ENCODE data around the gene DCTN4.
"Not testable (repeated sequence)": the region's sequence is repeated elsewhere in the genome, so short reads cannot be mapped to it uniquely, and the experiment has no call there.

DCTN4 gene

DNA sequence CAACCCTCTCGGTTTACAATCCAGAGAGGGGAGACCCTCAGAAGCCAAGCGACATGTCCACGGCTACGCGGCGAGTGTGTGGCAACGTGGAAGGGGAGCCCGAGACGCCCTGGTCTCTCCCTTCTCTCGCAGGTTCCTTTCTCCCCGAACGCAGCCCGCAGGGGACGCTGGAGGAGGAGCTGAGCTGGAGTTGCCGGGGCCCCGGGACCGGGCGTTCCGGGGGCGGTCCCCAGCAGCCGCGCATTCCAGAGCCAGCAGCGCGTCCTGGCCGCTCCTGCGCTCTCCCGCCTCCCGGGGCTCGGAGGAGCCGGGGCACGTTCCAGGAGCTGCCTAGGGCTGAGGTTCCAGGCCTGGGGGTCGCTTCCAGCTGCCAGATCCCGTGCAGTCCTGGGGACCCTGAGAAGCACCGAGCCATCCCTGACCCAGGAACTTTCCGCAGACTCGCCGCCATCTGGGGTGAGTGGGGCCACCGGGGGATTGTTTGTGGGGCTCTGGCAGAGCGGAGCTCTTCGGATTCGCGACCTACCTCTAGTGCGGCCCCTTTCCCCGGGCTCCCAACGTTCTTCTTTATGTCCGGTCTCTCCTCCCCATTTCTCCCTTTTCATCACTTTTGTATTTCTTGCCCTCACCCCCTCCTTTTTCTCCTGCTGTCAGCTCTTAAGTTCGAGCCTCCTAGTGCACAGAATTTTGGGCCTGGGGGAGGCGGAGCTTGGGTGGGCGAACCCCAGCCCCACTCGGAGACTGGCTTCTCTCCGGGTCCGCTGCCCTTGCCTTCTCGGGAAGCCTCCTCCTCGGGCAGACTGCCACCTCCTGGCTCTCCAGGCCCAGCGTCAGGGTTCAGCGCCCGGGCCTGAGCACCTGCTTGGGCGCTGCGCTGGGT is 19.9 kb upstream of the DCTN4 start, which contains the start of gene SMIM3:
SMIM3 (plus strand) TSS at position 241 of the 880 bp plus-strand sequence. CDS start 16,684 bp downstream, outside the sequence.
- no peak for FAIRE-seq

DNA sequence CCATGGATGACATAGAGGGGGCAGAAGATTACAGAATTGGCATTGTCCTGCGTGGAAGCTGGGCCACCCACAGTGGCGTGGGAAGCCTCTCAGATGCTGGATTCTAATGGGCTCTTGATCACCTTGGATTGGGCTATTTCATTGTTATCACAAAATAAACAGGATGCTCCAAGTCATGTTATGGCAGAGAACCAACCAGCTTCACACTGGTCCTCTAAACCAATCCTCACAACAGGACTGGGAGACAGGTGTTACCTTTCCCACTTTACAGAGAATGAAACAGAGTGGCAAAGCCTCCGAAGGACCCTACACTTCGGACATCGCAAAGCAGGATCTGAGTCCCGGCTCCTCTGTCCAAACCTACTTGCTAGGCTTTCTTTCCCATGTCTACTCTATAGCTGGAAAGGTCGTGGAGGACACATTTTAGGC is 19.3 kb upstream of the DCTN4 start:
- FAIRE-seq (no peak), DNase-seq (ENCODE audit: insufficient read length, low spot score) (no peak)

More for the DNA sequence above, 19.9 kb upstream of the DCTN4 start, which contains the start of gene SMIM3:
- DNase-seq (ENCODE audit: insufficient read length, low spot score): peak; percentile 66

DNA sequence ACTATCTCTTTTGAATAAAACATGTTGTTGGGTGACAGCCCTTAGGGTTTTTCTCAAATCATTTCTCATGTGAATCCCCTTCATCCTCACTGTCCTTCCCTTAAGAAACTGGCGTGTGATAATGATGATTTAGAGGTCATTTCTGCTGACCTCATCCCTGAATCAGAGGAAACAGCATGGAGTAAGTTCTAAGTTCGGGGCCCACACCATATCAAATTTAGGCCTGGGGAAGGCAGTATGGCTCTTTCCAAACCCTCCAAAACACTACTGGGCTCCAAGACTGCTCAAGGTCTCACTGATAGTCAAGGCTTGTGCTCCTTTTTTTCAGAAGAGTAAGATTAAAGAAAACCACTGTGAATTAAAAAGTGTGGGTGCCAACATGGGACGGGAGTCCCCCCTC is 18.9 kb upstream of the DCTN4 start:
- no peak for DNase-seq (ENCODE audit: insufficient read length, low spot score)
- no peak for FAIRE-seq

DNA sequence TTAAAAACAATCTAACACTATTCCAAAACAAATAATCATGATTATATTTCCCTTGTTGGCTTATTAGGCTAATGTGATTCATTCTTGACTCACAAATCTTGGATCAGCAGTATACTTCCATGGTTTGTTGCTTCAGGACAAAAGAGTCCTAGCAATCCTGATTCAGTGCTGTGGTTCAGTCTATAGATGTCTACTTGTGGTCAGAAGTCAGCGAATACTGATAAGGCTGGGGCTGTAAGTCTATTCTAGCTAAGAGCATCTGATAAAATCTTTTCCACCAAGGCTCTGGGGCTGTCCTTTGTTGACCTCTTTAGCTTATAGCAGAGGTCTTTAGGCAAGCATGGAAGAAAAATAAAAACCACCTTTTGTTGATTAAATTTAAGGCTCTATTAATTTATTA is 15.3 kb upstream of the DCTN4 start:
- no peak for FAIRE-seq
- no peak for DNase-seq (ENCODE audit: insufficient read length, low spot score)

GRCh38 chr5:150771034-150771795 is 12.4 kb upstream of the DCTN4 start:
- DNase-seq (ENCODE audit: insufficient read length, low spot score): no peak
- no peak for FAIRE-seq

DNA sequence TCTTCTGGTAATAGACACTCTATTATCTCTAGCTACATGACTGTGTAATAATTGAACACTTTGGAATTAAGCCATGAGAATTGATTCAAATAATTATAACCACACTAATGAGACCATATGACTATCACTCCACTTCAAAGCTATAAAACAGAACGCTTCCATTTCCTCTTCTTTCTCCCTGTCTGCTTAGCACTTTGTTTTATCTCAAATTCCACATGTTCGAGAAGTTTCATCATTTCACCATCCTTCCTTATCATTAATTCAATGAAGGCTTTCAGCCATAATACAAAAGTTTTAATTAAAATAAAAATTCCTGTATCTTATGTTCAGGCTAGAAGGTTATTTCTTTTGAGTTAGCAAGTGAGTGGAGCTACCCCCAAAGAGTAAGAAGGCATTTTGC is 7.4 kb upstream of the DCTN4 start:
- DNase-seq (ENCODE audit: insufficient read length, low spot score): no peak
- no peak for FAIRE-seq

DNA sequence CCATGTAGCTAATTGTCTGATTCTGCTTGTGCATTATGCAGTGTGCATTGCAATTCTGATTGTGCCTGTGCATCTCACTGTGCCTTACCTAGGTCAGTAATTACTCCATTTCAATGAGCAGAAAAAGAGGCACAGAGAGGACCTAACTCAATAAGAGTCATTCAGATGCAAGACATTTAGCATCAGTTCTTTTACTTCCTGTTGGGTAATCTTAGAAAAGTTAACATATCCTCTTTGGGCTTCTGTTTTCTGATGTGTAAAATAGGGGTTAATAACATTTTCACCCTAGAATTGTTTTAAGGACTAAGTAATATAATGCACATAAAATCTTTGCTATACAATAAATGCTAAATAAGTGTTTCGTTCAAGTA is 7.0 kb upstream of the DCTN4 start:
- FAIRE-seq (no peak), DNase-seq (ENCODE audit: insufficient read length, low spot score) (no peak)

GRCh38 chr5:150765011-150765798 is 6.4 kb upstream of the DCTN4 start:
- FAIRE-seq (no peak), DNase-seq (ENCODE audit: insufficient read length, low spot score) (no peak)

DNA sequence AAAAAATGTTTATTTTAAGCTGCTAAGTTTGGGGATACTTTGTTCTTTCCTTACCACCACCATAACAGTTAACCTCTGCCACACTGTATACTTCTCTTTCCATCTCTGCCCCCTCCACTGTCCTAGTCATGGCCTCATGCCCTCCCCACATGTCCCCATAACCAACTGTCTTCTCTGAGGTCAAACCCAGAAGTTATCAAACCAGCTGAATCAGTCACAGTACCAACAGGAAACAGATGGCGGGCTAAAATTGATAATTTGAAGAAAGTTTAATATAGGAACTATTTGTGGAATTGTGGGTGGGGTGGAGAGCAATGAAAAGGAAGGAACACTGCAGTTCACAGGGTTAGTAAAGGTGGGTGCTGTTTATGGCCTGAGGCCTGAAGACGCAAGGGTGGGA is 5.7 kb upstream of the DCTN4 start:
- FAIRE-seq (no peak), DNase-seq (ENCODE audit: insufficient read length, low spot score) (no peak)

DNA sequence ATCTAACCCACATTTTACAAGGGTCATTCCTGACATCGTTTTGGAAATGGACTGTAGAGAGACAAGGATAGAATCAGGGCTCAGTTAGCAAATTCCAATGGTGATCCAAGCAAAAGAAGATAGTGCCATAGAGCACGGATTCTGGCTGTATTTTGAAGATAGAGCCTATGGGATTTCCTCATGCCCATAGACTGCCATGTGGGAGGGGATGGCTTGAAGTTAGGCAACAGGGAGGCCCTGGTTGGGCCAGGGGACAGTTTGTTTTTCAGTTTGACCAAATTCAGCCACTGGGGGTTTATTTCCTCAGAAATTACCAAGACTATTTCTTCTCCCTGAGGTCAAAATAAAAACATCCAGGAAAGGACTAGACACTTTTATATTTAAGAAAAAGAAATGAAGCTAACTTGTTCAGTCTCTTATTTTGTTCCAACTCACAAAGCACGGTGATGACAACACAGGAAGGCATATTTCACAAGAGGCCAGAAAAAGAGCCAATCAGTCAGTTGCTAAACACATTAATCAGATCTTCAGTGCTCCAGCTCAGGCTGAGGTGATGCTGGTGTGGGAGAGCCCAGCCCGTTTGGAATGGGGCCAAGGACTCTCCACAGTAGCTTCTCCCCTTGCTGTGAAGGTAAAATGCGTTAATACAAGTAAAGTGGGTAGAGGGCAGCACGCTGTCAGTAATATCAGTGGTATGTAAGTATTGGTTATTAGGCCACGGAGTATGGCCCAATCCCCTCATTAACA is 4.4 kb upstream of the DCTN4 start:
- peak; percentile 61 for DNase-seq (ENCODE audit: insufficient read length, low spot score)
- no peak for FAIRE-seq

DNA sequence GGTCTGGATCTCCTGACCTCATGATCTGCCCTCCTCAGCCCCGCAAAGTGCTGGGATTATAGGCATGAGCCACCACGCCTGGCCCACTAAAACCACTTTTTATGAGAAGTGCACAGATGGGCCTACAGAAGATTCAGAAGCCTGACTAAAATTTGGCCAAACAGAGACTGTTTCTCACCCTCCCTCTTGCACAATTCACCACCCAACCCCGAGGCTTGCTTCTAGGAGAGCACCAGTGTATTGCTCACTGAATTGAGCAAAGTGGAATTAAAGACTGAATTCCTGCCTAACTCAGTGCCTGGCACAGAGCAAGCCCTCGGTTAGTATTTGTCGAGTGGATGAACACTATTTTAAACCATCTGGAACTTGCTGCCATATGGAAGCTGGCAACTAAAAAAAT is 3.4 kb upstream of the DCTN4 start:
- no peak for FAIRE-seq

GRCh38 chr5:150759334-150759583 is 442 bp upstream of the DCTN4 start:
- no peak for DNase-seq (ENCODE audit: insufficient read length, low spot score)
- no peak for FAIRE-seq

More for the DNA sequence above, 3.4 kb upstream of the DCTN4 start:
- no peak for DNase-seq (ENCODE audit: insufficient read length, low spot score)

GRCh38 chr5:150758203-150758530 is 650 bp downstream of the DCTN4 start:
- FAIRE-seq (no peak), DNase-seq (ENCODE audit: insufficient read length, low spot score) (no peak)

- no peak for DNase-seq (ENCODE audit: insufficient read length, low spot score)
- FAIRE-seq: no peak
Observed at GRCh38 chr5:150757087-150757649, 1.6 kb downstream of the DCTN4 start.

DNA sequence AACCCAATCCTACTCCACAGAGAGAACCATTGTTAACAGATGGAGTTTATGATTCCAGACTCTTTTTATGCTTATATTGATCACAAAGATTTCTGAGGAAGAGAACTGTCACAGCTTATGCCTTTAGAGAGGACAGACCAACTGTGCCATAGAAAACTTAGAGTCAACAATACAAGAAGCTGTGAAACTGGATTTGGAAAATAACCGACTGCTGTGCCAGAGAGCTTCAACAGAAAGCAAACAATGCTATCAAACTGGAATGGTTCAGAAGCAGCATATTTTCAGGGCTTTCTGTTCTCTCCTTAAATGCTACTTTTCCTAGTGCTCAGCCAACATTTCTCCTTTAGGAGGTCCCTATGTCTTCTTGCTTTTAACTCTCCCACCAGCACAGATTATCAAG is 5.0 kb downstream of the DCTN4 start:
- no peak for FAIRE-seq

GRCh38 chr5:150753463-150753862 is 5.4 kb downstream of the DCTN4 start:
- FAIRE-seq (no peak), DNase-seq (ENCODE audit: insufficient read length, low spot score) (no peak)

More for the DNA sequence above, 5.0 kb downstream of the DCTN4 start:
- DNase-seq (ENCODE audit: insufficient read length, low spot score): no peak

DNA sequence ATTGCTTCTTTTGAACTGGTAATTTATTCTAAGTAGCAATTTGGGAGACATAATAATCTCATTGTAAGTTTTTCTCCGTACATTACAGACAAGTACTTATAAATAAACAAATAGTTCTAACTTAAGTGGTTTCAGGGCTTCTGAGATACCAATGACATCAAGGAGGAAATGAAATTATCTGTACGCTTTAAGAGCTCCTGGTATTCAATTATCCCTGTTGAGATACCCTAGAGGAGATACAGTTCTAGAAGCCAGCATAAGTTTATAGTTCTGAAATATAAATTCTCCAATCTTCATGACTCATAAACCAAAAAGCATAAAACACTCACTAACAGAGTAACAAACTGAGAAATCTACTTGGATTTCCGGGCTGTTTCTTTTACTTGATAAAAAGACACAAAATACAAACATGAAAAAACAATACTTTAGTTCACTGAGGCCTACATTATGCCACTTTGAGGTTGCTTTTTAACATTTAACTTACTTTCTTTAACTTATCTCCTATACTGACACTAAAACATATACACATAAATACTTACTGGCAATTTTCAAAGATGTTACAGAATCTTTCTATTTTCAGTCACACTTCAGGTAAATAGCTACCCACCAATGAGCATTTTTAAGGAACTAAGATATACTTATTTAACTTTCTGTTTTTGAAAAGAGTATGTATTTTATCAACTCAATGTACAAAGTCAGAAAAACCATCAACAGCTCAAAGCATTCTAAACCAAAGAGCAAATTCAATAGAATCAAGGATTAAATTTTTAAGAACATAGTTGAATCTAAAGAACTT is 7.5 kb downstream of the DCTN4 start:
- FAIRE-seq: no peak
- no peak for DNase-seq (ENCODE audit: insufficient read length, low spot score)

DNA sequence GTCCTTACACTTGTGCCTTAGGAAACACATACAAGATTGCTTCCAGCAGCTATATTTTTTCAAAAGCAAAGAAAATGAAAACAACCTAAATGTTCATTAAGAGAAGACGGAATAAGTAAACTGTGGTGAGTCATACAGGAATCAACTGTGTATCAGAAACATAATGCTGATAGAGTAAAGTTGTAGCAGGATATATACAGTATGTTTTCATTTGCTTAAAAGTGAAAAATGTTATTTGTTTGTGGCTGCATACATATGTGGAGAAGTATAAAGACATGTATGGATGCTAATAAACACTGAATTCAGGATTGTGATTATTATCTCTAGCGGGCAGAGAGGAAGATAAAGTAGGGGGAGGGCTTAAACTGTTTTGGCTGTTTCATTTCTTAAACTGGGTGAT is 8.3 kb downstream of the DCTN4 start:
- DNase-seq (ENCODE audit: insufficient read length, low spot score) (no peak), FAIRE-seq (no peak)

DNA sequence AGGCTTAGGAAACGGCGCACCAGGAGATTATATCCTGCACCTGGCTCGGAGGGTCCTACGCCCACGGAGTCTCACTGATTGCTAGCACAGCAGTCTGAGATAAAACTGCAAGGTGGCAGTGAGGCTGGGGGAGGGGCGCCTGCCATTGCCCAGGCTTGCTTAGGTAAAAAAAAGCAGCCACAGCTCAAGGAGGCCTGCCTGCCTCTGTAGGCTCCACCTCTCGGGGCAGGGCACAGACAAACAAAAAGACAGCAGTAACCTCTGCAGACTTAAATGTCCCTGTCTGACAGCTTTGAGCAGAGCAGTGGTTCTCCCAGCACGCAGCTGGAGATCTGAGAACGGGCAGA is 15.7 kb downstream of the DCTN4 start:
- not testable (repeated sequence) for FAIRE-seq

More for the DNA sequence above, 15.7 kb downstream of the DCTN4 start:
- not testable (repeated sequence) for DNase-seq (ENCODE audit: insufficient read length, low spot score)
